K562 (cell line): ENCODE results near the gene YJEFN3. TPM values are rescaled to one million over a fixed set of nuclear protein-coding genes. Genes with fewer than 3 reads are reported as not detected.
A peak's percentile ranks its signal among the peaks of the same experiment; 100 is the strongest.

ENCODE experiments used
- ATAC-seq: fragments of 200-7000 bp; cut with Tn5 transposase; 3 replicates; pipeline ENCODE4 v1.9.1; 2020; ENCODE audit warnings: moderate library complexity
- BruUV-seq: library from RNA; stranded (reverse); fragments of 400-500 nt; replicated peaks from 2 replicates; lab custom pipeline; 2021; lab: Mats Ljungman, UMichigan
- CTCF ChIA-PET: fragments of 300-600 bp; formaldehyde crosslinking; extraction: SDS; loops from one replicate; lab custom pipeline; 2021; ENCODE audit warnings: low intra/inter-chr PET ratio; lab: Yijun Ruan, JAX
- POLR2A ChIA-PET: fragments of 300-600, 350-650 bp; sonication (Branson Sonifier 250); formaldehyde crosslinking; extraction: SDS; loops from one replicate; lab custom pipeline; 2021; ENCODE audit warnings: antibody characterized with exemption, inconsistent platforms; lab: Yijun Ruan, JAX
- DNase-seq, 4 experiments: peaks; one replicate each; pipeline versions ENCODE4 v3.0.0 to v3.0.0-alpha.2; 2011 to 2018; ENCODE audit warnings: low spot score in 3 of 4, mixed read lengths in 3 of 4; ENCODE audit errors: extremely low read depth in 1 of 4
- FAIRE-seq: peaks from 2 replicates; lab custom pipeline; 2011; peaks lifted over from hg19 to GRCh38; lab: Jason Lieb, UNC
- H2AFZ ChIP-seq: 2 replicates; pipeline ENCODE4 v1.6.0; 2011; ENCODE audit warnings: low read depth, low read length, control low read depth, inconsistent platforms
- H3K27ac ChIP-seq: fragments of 200-600 bp; 3 replicates; pipeline ENCODE4 v1.8.0; 2011; ENCODE audit warnings: low read depth, mild to moderate bottlenecking, control low read depth, inconsistent platforms, low read length, moderate library complexity, mixed read lengths; ENCODE audit errors: extremely low read depth
- H3K27me3 ChIP-seq, 2 experiments: fragments of 300-600 bp in 1 of 2; 2 replicates in 1 of 2; 3 replicates in 1 of 2; pipeline versions ENCODE4 v1.6.0 to v1.8.0; 2011; ENCODE audit warnings: inconsistent platforms in 2 of 2, low read length in 2 of 2, mild to moderate bottlenecking in 1 of 2, mixed read lengths in 1 of 2, moderate library complexity in 1 of 2; ENCODE audit not compliant: control insufficient read depth in 2 of 2, insufficient read depth in 2 of 2
- H3K36me3 ChIP-seq: fragments of 300-600 bp; 3 replicates; pipeline ENCODE4 v1.8.0; 2011; ENCODE audit warnings: mild to moderate bottlenecking, low read length, inconsistent platforms; ENCODE audit not compliant: control insufficient read depth, insufficient read depth
- H3K4me1 ChIP-seq, 2 experiments: fragments of 200-600 bp in 1 of 2; replicated peaks in 1 of 2; 2 replicates in 1 of 2; 3 replicates in 1 of 2; pipeline versions ENCODE4 v1.5.1 to v1.8.0; 2011; ENCODE audit warnings: inconsistent platforms in 2 of 2, low read length in 2 of 2, mild to moderate bottlenecking in 1 of 2, mixed read lengths in 1 of 2, moderate library complexity in 1 of 2; ENCODE audit not compliant: control insufficient read depth in 2 of 2, insufficient read depth in 2 of 2
- H3K4me2 ChIP-seq: 2 replicates; pipeline ENCODE4 v1.6.1; 2011; ENCODE audit warnings: low read length, control low read depth, inconsistent platforms, mixed read lengths; ENCODE audit not compliant: insufficient read depth
- H3K4me3 ChIP-seq: fragments of 200-600 bp; sonication (generic), shearing (Covaris generic); 2 replicates; pipeline ENCODE4 v1.5.1; 2016; ENCODE audit warnings: control low read depth, inconsistent platforms
- H3K79me2 ChIP-seq: fragments of 200-600 bp; 3 replicates; pipeline ENCODE4 v1.8.0; 2011; ENCODE audit warnings: low read length, inconsistent platforms; ENCODE audit not compliant: control insufficient read depth, insufficient read depth
- H3K9ac ChIP-seq, 2 experiments: 2 replicates each; pipeline versions ENCODE4 v1.6.0 to v1.6.1; 2011; ENCODE audit warnings: low read depth in 2 of 2, low read length in 2 of 2, control low read depth in 1 of 2, inconsistent platforms in 1 of 2, mild to moderate bottlenecking in 1 of 2, mixed read lengths in 1 of 2; ENCODE audit not compliant: insufficient read depth in 1 of 2
- H3K9me1 ChIP-seq: one replicate; pipeline ENCODE4 v1.6.0; 2011; ENCODE audit warnings: inconsistent platforms, mild to moderate bottlenecking, low read length, moderate library complexity; ENCODE audit not compliant: control insufficient read depth, insufficient read depth
- H3K9me3 ChIP-seq: replicated peaks from 2 replicates; pipeline ENCODE4 v1.5.1; 2011; ENCODE audit warnings: low read depth, low read length, inconsistent platforms; ENCODE audit not compliant: control insufficient read depth, insufficient read depth
- H4K20me1 ChIP-seq: replicated peaks from 2 replicates; pipeline ENCODE4 v1.6.1; 2011; ENCODE audit warnings: low read length, inconsistent platforms, mixed read lengths; ENCODE audit not compliant: control insufficient read depth, insufficient read depth
- CEBPG ChIP-seq, 3 experiments: fragments of 200-800 bp in 1 of 3; sonication (Bioruptor generic) in 1 of 3; sonication (generic) in 1 of 3; formaldehyde crosslinking in 1 of 3; IDR thresholded peaks in 2 of 3; conservative IDR thresholded peaks in 1 of 3; 2 replicates each; pipeline versions ENCODE4 v1.6.1 to v1.8.0; 2016 to 2022; ENCODE audit warnings: missing compliant biosample characterization in 2 of 3, missing genetic modification characterization in 2 of 3, mild to moderate bottlenecking in 1 of 3, missing genetic modification reagents in 1 of 3
- EP400 ChIP-seq: fragments of 450-650 bp; IDR thresholded peaks from 2 replicates; pipeline ENCODE4 v1.6.1; 2017; ENCODE audit warnings: antibody characterized with exemption, mild to moderate bottlenecking, moderate library complexity
- GTF2F1 ChIP-seq: IDR thresholded peaks from 2 replicates; pipeline ENCODE4 v1.6.1; 2011; ENCODE audit warnings: low read depth, low read length, improper control_type of control experiment
- KLF1 ChIP-seq: fragments of 450-650 bp; IDR thresholded peaks from 2 replicates; pipeline ENCODE4 v1.6.1; 2016; ENCODE audit warnings: missing genetic modification characterization, missing compliant biosample characterization
- MEF2D ChIP-seq: conservative IDR thresholded peaks from 2 replicates; pipeline ENCODE4 v1.6.1; 2016; ENCODE audit warnings: low read depth, missing genetic modification characterization, missing compliant biosample characterization
- NFE2 ChIP-seq: IDR thresholded peaks from 2 replicates; pipeline ENCODE4 v1.6.1; 2014; ENCODE audit warnings: antibody characterized with exemption, low read depth
- NR1H2 ChIP-seq: sonication (generic); formaldehyde crosslinking; IDR thresholded peaks from 2 replicates; pipeline ENCODE4 v1.4.0; 2020; ENCODE audit warnings: mild to moderate bottlenecking, missing genetic modification reagents
- STAG1 ChIP-seq: sonication (generic); formaldehyde crosslinking; IDR thresholded peaks from 2 replicates; pipeline ENCODE4 v1.5.0; 2020; ENCODE audit warnings: missing genetic modification reagents, borderline replicate concordance
- TEAD1 ChIP-seq, 2 experiments: fragments of 450-650 bp in 1 of 2; sonication (generic) in 1 of 2; formaldehyde crosslinking; IDR thresholded peaks; 2 replicates each; pipeline versions ENCODE4 v1.4.0 to v1.8.0; 2020 to 2022; ENCODE audit warnings: mild to moderate bottlenecking in 2 of 2, missing genetic modification reagents in 1 of 2
- TEAD4 ChIP-seq, 2 experiments: sonication (generic) in 1 of 2; formaldehyde crosslinking in 1 of 2; IDR thresholded peaks; 2 replicates each; pipeline versions ENCODE4 v1.6.1 to v1.8.0; 2012 to 2022; ENCODE audit warnings: borderline replicate concordance in 1 of 2, inconsistent platforms in 1 of 2, low read length in 1 of 2, mild to moderate bottlenecking in 1 of 2, missing genetic modification reagents in 1 of 2
- ZBTB7A ChIP-seq: IDR thresholded peaks from 2 replicates; pipeline ENCODE4 v1.6.1; 2011; ENCODE audit warnings: low read depth, mild to moderate bottlenecking, low read length, moderate library complexity, borderline replicate concordance; ENCODE audit not compliant: control insufficient read depth
- ZNF143 ChIP-seq: sonication (generic); formaldehyde crosslinking; IDR thresholded peaks from 2 replicates; pipeline ENCODE4 v1.9.0; 2022; ENCODE audit warnings: mild to moderate bottlenecking, missing genetic modification reagents
- ZNF224 ChIP-seq: sonication (generic); formaldehyde crosslinking; IDR thresholded peaks from 2 replicates; pipeline ENCODE4 v1.8.0; 2022; ENCODE audit warnings: mild to moderate bottlenecking, missing genetic modification reagents
- WGBS: fragments of 100-300 bp; shearing (Covaris generic); methylation state at CpG from one replicate; pipeline ENCODE4 v1.1.6; 2016; ENCODE audit warnings: low coverage, mixed read lengths; ENCODE audit not compliant: insufficient coverage; ENCODE audit errors: missing lambda C conversion rate; 5-methylcytosine and 5-hydroxymethylcytosine counted together
- in situ Hi-C: fragments of 300-500 bp; cut with MboI; formaldehyde crosslinking; loops from 4 replicates; pipeline ENCODE4 v1.15.0; 2018; ENCODE audit warnings: inconsistent platforms, mixed read lengths
- intact Hi-C: fragments of 100-400 bp; cut with micrococcal nuclease; formaldehyde crosslinking; loops from 2 replicates; pipeline ENCODE4 v1.14.2; 2022
- polyA plus RNA-seq, 8 experiments: library from polyadenylated mRNA; depleted of rRNA in 4 of 8; stranded (reverse) in 5 of 8; unstranded in 3 of 8; fragments of >200 nt; fragmentation: Nextera tagmentation in 2 of 8; fragmentation: Illumina TruSeq in 1 of 8; extraction: Ambion mirVana in 2 of 8; extraction: Trizol in 1 of 8; gene quantifications; 2 replicates each; pipeline versions ENCODE4 v1.2.1 to v1.2.3, GENCODE V29; 2011 to 2014; ENCODE audit warnings: inconsistent platforms in 1 of 8, missing spikeins in 1 of 8
- total RNA-seq, 7 experiments: library from RNA; depleted of rRNA in 6 of 7; stranded (reverse); fragments of >200 nt in 6 of 7; fragmentation: Illumina TruSeq in 2 of 7; extraction: Trizol in 2 of 7; gene quantifications; 2 replicates each; pipeline versions ENCODE4 v1.2.1 to v1.2.3, GENCODE V29; 2011 to 2021; ENCODE audit warnings: low replicate concordance in 1 of 7
- TF ChIP-seq, protein P1 (sequence below): sonication (generic); IDR thresholded peaks from 2 replicates; pipeline ENCODE4 v1.6.1; 2016
- TF ChIP-seq, protein P2 (sequence below): fragments of 450-650 bp; IDR thresholded peaks from 2 replicates; pipeline ENCODE4 v1.6.1; 2016
- TF ChIP-seq, protein P3 (sequence below): fragments of 450-650 bp; formaldehyde crosslinking; IDR thresholded peaks from 2 replicates; pipeline ENCODE4 v1.4.0; 2022; ENCODE audit warnings: mild to moderate bottlenecking, moderate library complexity

The YJEFN3 gene
- total and polyA plus RNA-seq, 9 of the 15 experiments (the other 6 are each of a cell fraction or from before 2014, with no cell fraction given) = 0.04 to 5.8 (median 1.3) TPM; not detected in 1

DNA sequence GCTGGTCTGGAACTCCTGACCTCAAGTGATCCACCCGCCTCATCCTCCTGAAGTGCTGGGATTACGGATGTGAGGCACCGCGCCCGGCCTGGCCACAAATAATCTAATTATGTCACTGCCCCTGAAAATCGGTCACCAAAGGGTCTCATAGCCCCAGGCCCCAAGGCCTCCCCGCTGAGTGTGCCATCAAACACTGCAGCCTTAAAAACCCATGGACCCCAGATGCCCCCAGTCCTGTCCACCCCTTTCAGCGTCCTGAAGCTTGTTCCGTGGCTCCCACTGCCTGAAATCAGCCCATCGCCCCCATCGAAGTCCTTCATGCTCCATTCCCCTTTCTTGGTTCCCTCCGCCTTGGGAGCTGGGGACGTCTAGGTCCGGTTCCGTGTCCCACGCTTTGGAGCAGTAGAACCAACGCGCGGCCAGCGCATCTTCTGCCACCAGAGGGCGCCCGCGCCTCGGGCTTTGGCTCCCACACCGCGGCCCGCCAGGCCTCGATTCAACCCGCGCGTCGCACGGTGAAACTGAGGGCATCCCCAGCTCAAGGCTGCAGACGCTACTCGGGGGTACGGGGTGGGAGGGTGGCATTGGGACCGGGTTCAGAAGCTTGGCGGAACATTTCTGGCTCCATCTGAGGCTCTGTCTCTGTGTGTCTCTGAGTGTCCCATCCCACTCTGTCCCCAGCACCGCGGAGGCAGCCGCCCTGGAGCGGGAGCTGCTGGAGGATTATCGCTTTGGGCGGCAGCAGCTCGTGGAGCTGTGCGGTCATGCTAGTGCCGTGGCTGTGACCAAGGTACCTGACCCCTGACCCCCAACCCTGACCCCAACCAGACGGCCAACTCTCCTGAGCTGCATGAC lies 3.5 kb downstream of the YJEFN3 start:
- peak; percentile 69 for FAIRE-seq
- WGBS = 19% methylated on average over 44 of the region's 48 CpGs
- peaks cover 5 to 25% of the 10 kb centered on the region in 2 experiments for H3K4me1 ChIP-seq
- peak; percentile 89 for ATAC-seq
- H3K27ac ChIP-seq = no peak overlapping the region
- intact Hi-C loops = loop anchor here (1.0 to 2.0 kb wide), 3 partner anchors 22 to 427 kb away; partner anchors contain the start of gene GMIP
- peaks cover 3% of the 10 kb centered on the region for H3K9me1 ChIP-seq
- H3K27me3 ChIP-seq = no peaks in the 10 kb centered on the region
- H2AFZ ChIP-seq = peak overlapping the region; percentile 75
- H3K9ac ChIP-seq = peak overlapping the region in 1 of 2 experiments; percentile 77; a peak in 2 of 4 replicates
- 0 out of 2 replicates have a peak, but pooled peaks cover 10% of the 10 kb centered on the region for H4K20me1 ChIP-seq
- no peaks in the 10 kb centered on the region for H3K9me3 ChIP-seq
- peak overlapping the region; percentile 31; the same call in 1 of the 2 replicates for H3K4me2 ChIP-seq
- H3K4me3 ChIP-seq = no peak overlapping the region
- no TSS peak for BruUV-seq
- peak; percentile 79 to 87 (median 80) for DNase-seq
- ChIA-PET POLR2A (interaction anchor here (0.5 to 1.2 kb wide), 6 partner anchors 17 to 421 kb away, joined by 3 to 4 read pairs (median 3); no protein-coding TSS in a partner anchor), CTCF (interaction anchor here (1.6 to 3.2 kb wide), 2 partner anchors 22 to 112 kb away, joined by 9 to 30 read pairs; partner anchors contain the start of gene GMIP)
- H3K79me2 ChIP-seq = no peaks in the 10 kb centered on the region
- in situ Hi-C loops = loop anchor here (25.0 kb wide), 1 partner anchor 105 kb away; the partner anchor contains the start of genes GMIP and LPAR2
- H3K36me3 ChIP-seq = peaks cover 25% of the 10 kb centered on the region; the same call in 2 of the 3 replicates
- TF ChIP-seq EP400 (no peak), STAG1 (peak; percentile 97), MEF2D (tag) (no peak), NR1H2 (CRISPR knock-in tag) (no peak), TEAD4 (IDR thresholded peaks at IDR 0.05; ENCODE audit: low read length) (no peak), TEAD4 (CRISPR knock-in tag; IDR thresholded peaks at IDR 0.05; ENCODE audit: borderline replicate concordance) (no peak), NFE2 (no peak), GTF2F1 (no peak), TEAD1 (CRISPR knock-in tag; IDR thresholded peaks at IDR 0.05) (no peak), ZBTB7A (peak; percentile 23; the same call in 1 of the 2 replicates), ZNF224 (CRISPR knock-in tag) (no peak), ZNF143 (no peak), KLF1 (tag) (no peak), CEBPG (CRISPR knock-in tag; IDR thresholded peaks at IDR 0.05) (no peak), CEBPG (tag; conservative IDR thresholded peaks at IDR 0.05 in 1 of 2, IDR thresholded peaks at IDR 0.05 in 1 of 2) (no peak)
- TF ChIP-seq, protein P1, sequence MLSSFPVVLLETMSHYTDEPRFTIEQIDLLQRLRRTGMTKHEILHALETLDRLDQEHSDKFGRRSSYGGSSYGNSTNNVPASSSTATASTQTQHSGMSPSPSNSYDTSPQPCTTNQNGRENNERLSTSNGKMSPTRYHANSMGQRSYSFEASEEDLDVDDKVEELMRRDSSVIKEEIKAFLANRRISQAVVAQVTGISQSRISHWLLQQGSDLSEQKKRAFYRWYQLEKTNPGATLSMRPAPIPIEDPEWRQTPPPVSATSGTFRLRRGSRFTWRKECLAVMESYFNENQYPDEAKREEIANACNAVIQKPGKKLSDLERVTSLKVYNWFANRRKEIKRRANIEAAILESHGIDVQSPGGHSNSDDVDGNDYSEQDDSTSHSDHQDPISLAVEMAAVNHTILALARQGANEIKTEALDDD = no peak
- TF ChIP-seq, protein P2, sequence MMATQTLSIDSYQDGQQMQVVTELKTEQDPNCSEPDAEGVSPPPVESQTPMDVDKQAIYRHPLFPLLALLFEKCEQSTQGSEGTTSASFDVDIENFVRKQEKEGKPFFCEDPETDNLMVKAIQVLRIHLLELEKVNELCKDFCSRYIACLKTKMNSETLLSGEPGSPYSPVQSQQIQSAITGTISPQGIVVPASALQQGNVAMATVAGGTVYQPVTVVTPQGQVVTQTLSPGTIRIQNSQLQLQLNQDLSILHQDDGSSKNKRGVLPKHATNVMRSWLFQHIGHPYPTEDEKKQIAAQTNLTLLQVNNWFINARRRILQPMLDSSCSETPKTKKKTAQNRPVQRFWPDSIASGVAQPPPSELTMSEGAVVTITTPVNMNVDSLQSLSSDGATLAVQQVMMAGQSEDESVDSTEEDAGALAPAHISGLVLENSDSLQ = no peak
- TF ChIP-seq, protein P3, sequence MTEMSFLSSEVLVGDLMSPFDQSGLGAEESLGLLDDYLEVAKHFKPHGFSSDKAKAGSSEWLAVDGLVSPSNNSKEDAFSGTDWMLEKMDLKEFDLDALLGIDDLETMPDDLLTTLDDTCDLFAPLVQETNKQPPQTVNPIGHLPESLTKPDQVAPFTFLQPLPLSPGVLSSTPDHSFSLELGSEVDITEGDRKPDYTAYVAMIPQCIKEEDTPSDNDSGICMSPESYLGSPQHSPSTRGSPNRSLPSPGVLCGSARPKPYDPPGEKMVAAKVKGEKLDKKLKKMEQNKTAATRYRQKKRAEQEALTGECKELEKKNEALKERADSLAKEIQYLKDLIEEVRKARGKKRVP (CRISPR knock-in tag) = no peak
